OCI-LY7 (cell line): Measurements from ENCODE around the gene RASSF4. TPM values are rescaled to one million over a fixed set of nuclear protein-coding genes. Genes with fewer than 3 reads are reported as not detected.

Experiments used
- BruUV-seq: library from RNA; stranded (reverse); fragments of 400-500 nt; replicated peaks from 2 replicates; lab custom pipeline; 2021; lab: Mats Ljungman, UMichigan
- CTCF ChIA-PET: fragments of 300-600 bp; sonication (Branson Sonifier 250); formaldehyde crosslinking; loops from one replicate; lab custom pipeline; 2022; ENCODE audit warnings: antibody characterized with exemption; ENCODE audit not compliant: unreplicated experiment; lab: Charles Lee
- POLR2A ChIA-PET: fragments of 300-600 bp; sonication (Branson Sonifier 250); formaldehyde crosslinking; loops from one replicate; lab custom pipeline; 2022; ENCODE audit warnings: antibody characterized with exemption; lab: Charles Lee
- DNase-seq: peaks from one replicate; pipeline ENCODE4 v3.0.0-alpha.2; 2015; ENCODE audit warnings: low spot score
- H2AFZ ChIP-seq: fragments of 200-600 bp; sonication (generic), shearing (Covaris generic); 2 replicates; pipeline ENCODE4 v1.6.1; 2014; ENCODE audit warnings: mild to moderate bottlenecking, antibody characterized with exemption, low read length, moderate library complexity
- H3K27ac ChIP-seq: fragments of 200-600 bp; sonication (generic); 2 replicates; pipeline ENCODE4 v1.5.1; 2014; ENCODE audit warnings: mixed run types, low read depth, mild to moderate bottlenecking, moderate library complexity, low read length, inconsistent platforms; ENCODE audit not compliant: poor library complexity, severe bottlenecking
- H3K36me3 ChIP-seq: fragments of 200-600 bp; sonication (generic); 2 replicates; pipeline ENCODE4 v1.6.1; 2014; ENCODE audit warnings: mild to moderate bottlenecking, antibody characterized with exemption, low read length, moderate library complexity, mixed read lengths; ENCODE audit not compliant: insufficient read depth
- H3K4me1 ChIP-seq: fragments of 200-600 bp; sonication (generic); 2 replicates; pipeline ENCODE4 v1.5.1; 2014; ENCODE audit warnings: mild to moderate bottlenecking, low read length; ENCODE audit not compliant: insufficient read depth, poor library complexity, severe bottlenecking
- H3K4me2 ChIP-seq: fragments of 200-600 bp; sonication (generic); 2 replicates; pipeline ENCODE4 v1.6.1; 2014; ENCODE audit warnings: mild to moderate bottlenecking, low read length
- H3K4me3 ChIP-seq: fragments of 200-600 bp; sonication (generic); 2 replicates; pipeline ENCODE4 v1.5.1; 2014; ENCODE audit warnings: mild to moderate bottlenecking, low read depth, low read length; ENCODE audit not compliant: poor library complexity, severe bottlenecking
- H3K79me2 ChIP-seq: fragments of 200-600 bp; sonication (generic); 2 replicates; pipeline ENCODE4 v1.6.1; 2016; ENCODE audit warnings: low read depth, mild to moderate bottlenecking, low read length, moderate library complexity, mixed read lengths; ENCODE audit not compliant: insufficient read depth
- H3K9me2 ChIP-seq: fragments of 200-600 bp; sonication (generic); 2 replicates; pipeline ENCODE4 v1.6.1; 2016; ENCODE audit warnings: mild to moderate bottlenecking, low read length, mixed read lengths; ENCODE audit not compliant: insufficient read depth
- H3K9me3 ChIP-seq: fragments of 200-600 bp; sonication (generic); 2 replicates; pipeline ENCODE4 v1.6.1; 2014; ENCODE audit warnings: mild to moderate bottlenecking, mixed run types, low read length, mixed read lengths
- H4K20me1 ChIP-seq: fragments of 200-600 bp; sonication (generic); 2 replicates; pipeline ENCODE4 v1.6.1; 2014; ENCODE audit warnings: mild to moderate bottlenecking, antibody characterized with exemption, low read length, moderate library complexity, mixed read lengths; ENCODE audit not compliant: insufficient read depth
- CTCF ChIP-seq: fragments of 200-600 bp; sonication (generic); conservative IDR thresholded peaks from 2 replicates; pipeline ENCODE4 v1.5.1; 2014; ENCODE audit warnings: mild to moderate bottlenecking, antibody characterized with exemption, low read length, moderate library complexity, mixed read lengths
- EZH2phosphoT487 ChIP-seq: fragments of 200-600 bp; sonication (generic); IDR thresholded peaks from 2 replicates; pipeline ENCODE4 v1.6.1; 2018; ENCODE audit warnings: low read depth, borderline replicate concordance, mild to moderate bottlenecking, mixed run types, antibody characterized with exemption, low read length, moderate library complexity, mixed read lengths
- intact Hi-C: fragments of 100-400 bp; cut with micrococcal nuclease; formaldehyde crosslinking; loops from one replicate; pipeline ENCODE4 v1.10.0; 2022; ENCODE audit not compliant: unreplicated experiment
- total RNA-seq, 2 experiments: library from RNA; depleted of rRNA in 1 of 2; stranded (reverse); fragments of >200 nt in 1 of 2; shearing (Covaris generic) in 1 of 2; gene quantifications; 2 replicates each; pipeline ENCODE4 v1.2.3, GENCODE V29; 2014 to 2022

Gene RASSF4
- total RNA-seq, 2 experiments from 2014 or later: 2.6 to 5.3 TPM

DNA sequence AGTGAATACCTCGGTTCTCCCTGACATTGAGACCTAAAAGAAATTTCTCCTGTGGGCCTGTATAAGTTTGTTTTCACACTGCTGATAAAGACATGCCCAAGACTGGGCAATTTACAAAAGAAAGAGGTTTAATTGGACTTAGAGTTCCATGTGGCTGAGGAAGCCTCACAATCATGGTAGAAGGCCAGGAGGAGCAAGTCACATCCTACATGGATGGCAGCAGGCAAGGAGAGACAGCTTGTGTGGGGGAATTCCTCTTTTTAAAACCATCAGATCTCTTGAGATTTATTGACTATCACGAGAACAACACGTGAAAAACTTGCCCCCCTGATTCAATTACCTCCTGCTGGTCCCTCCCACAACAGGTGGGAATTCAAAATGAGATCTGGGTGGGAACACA, 41.8 kb upstream of the RASSF4 start:
- BruUV-seq: no TSS peak

DNA sequence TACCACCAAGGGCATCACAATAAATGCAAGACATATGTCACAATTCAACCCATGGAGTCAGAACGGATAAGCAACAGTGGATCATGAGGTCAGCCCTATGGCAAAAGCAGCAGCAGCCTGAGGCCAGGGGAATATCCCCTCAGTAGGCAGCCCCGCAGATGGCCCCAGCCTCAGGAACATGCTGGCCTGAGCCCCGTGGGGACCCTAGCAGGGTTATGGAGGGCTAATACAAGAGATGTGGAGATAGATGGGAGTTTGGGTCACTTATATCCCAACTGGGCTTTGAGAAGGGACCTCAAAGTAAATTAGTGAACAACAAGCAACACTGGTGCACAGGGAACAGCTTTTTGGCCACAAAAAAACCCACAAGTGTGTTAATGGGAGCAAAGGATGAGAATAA, 39.4 kb upstream of the RASSF4 start:
- no peak for DNase-seq
- intact Hi-C loops: no loop called here
- H3K9me3 ChIP-seq: no peaks in the 10 kb centered on the region
- no peak overlapping the region for H3K4me3 ChIP-seq
- H4K20me1 ChIP-seq: no peaks in the 10 kb centered on the region
- H3K27ac ChIP-seq: no peak overlapping the region
- H3K4me2 ChIP-seq: no peak overlapping the region
- TF ChIP-seq EZH2phosphoT487 (no peak), CTCF (no peak)
- ChIA-PET CTCF (no interaction called here), POLR2A (no interaction called here)
- no peaks in the 10 kb centered on the region for H3K36me3 ChIP-seq
- no peaks in the 10 kb centered on the region for H3K79me2 ChIP-seq
- H3K9me2 ChIP-seq: no peaks in the 10 kb centered on the region
- H3K4me1 ChIP-seq: no peaks in the 10 kb centered on the region
- no peak overlapping the region for H2AFZ ChIP-seq
- BruUV-seq: no TSS peak

More for the DNA sequence above, 41.8 kb upstream of the RASSF4 start:
- no peaks in the 10 kb centered on the region for H3K9me2 ChIP-seq
- H3K4me1 ChIP-seq: peaks cover 9% of the 10 kb centered on the region
- no peak overlapping the region for H2AFZ ChIP-seq
- intact Hi-C loops: no loop called here
- H4K20me1 ChIP-seq: no peaks in the 10 kb centered on the region
- ChIA-PET CTCF (no interaction called here), POLR2A (no interaction called here)
- TF ChIP-seq EZH2phosphoT487 (no peak), CTCF (no peak)
- no peaks in the 10 kb centered on the region for H3K79me2 ChIP-seq
- no peak overlapping the region for H3K4me3 ChIP-seq
- no peaks in the 10 kb centered on the region for H3K36me3 ChIP-seq
- H3K4me2 ChIP-seq: no peak overlapping the region
- no peak for DNase-seq
- H3K27ac ChIP-seq: no peak overlapping the region
- H3K9me3 ChIP-seq: no peaks in the 10 kb centered on the region

DNA sequence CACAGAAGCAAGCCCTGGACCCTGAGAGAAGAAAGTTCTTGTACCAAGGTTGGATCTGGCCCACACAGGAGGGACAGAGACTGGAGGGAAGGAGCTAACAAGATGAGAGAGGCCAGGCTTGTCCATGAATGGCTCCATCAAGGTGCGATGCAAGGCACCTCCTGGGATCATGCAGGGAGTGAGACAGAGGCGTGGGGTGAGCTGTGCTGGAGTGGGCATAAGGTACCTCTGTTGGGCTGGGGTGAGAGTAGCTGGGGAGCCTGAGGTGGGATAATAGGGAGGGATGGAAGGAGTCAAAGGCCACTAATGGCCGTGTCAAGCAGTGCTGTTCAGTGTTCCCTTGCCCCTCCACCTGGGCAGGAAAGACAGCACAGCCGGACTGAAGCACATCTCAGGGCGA, 38.5 kb upstream of the RASSF4 start:
- no peak overlapping the region for H3K27ac ChIP-seq
- intact Hi-C loops: no loop called here
- no peaks in the 10 kb centered on the region for H3K79me2 ChIP-seq
- no peak overlapping the region for H3K4me2 ChIP-seq
- no peaks in the 10 kb centered on the region for H3K4me1 ChIP-seq
- no TSS peak for BruUV-seq
- no peaks in the 10 kb centered on the region for H3K9me3 ChIP-seq
- no peak overlapping the region for H2AFZ ChIP-seq
- TF ChIP-seq EZH2phosphoT487 (no peak), CTCF (no peak)
- no peaks in the 10 kb centered on the region for H3K36me3 ChIP-seq
- H3K9me2 ChIP-seq: no peaks in the 10 kb centered on the region
- ChIA-PET CTCF (interaction anchor here (1.0 kb wide), 1 partner anchor 12 kb away, joined by 3 read pairs; no protein-coding TSS in a partner anchor), POLR2A (no interaction called here)
- H4K20me1 ChIP-seq: no peaks in the 10 kb centered on the region
- no peak overlapping the region for H3K4me3 ChIP-seq
- no peak for DNase-seq
